NCI-H524 (cell line): Measurements from ENCODE around the gene LRRC51.
A peak's percentile ranks its signal among the peaks of the same experiment; 100 is the strongest.

Experiments used
- DNase-seq, 2 experiments: peaks; one replicate each; lab custom pipeline; 2025; lab: John Stamatoyannopoulos, UW

Gene LRRC51

GRCh38 chr11:72080326-72081183 is at the start of gene LRRC51, which contains the start of gene NUMA1:
LRRC51 (plus strand) TSS chr11:72080850; CDS start chr11:72089084, 8,234 bp downstream.
NUMA1 (minus strand) TSS chr11:72080542; CDS start chr11:72035943, 44,599 bp downstream.
- peak; percentile 99 to 100 for DNase-seq

- peak; percentile 12 to 22 for DNase-seq
These were observed 44.0 kb upstream of the LRRC51 start for GRCh38 chr11:72036687-72037086.

GRCh38 chr11:72037554-72038311 is 42.9 kb upstream of the LRRC51 start:
- peak; percentile 69 to 80 for DNase-seq

- DNase-seq: no peak
These were observed 42.2 kb upstream of the LRRC51 start for GRCh38 chr11:72038491-72038890.

GRCh38 chr11:72039031-72039855 is 41.4 kb upstream of the LRRC51 start:
- no peak for DNase-seq

- DNase-seq: peak in 1 of 2 experiments; percentile 5
These were observed 40.7 kb upstream of the LRRC51 start for GRCh38 chr11:72039856-72040401.

- DNase-seq: peak; percentile 57 to 80
These were observed 39.9 kb upstream of the LRRC51 start for GRCh38 chr11:72040491-72041363.

- peak; percentile 70 to 83 for DNase-seq
These were observed 39.1 kb upstream of the LRRC51 start for GRCh38 chr11:72041364-72042063.

GRCh38 chr11:72042064-72042745 is 38.4 kb upstream of the LRRC51 start:
- no peak for DNase-seq

GRCh38 chr11:72045849-72046248 is 34.8 kb upstream of the LRRC51 start:
- no peak for DNase-seq

- DNase-seq: no peak
These were observed 31.7 kb upstream of the LRRC51 start for GRCh38 chr11:72048766-72049460.

- peak in 1 of 2 experiments; percentile 3 for DNase-seq
These were observed 22.1 kb upstream of the LRRC51 start for GRCh38 chr11:72058416-72059034.

- DNase-seq: no peak
These were observed 18.8 kb upstream of the LRRC51 start for GRCh38 chr11:72061739-72062396.

- DNase-seq: no peak
These were observed 13.8 kb upstream of the LRRC51 start for GRCh38 chr11:72066855-72067254.

- no peak for DNase-seq
These were observed 13.4 kb upstream of the LRRC51 start for GRCh38 chr11:72067266-72067665.

- no peak for DNase-seq
These were observed 13.0 kb upstream of the LRRC51 start for GRCh38 chr11:72067676-72068075.

- DNase-seq: no peak
These were observed 11.4 kb upstream of the LRRC51 start for GRCh38 chr11:72069200-72069599.

GRCh38 chr11:72069787-72070251 is 10.8 kb upstream of the LRRC51 start:
- no peak for DNase-seq
